Activated B cell treated with CpG ODN at 0.5 μM for 24 hours (primary cell): ENCODE data around the gene APOBEC3C. TPM values are rescaled to one million over a fixed set of nuclear protein-coding genes. Genes with fewer than 3 reads are reported as not detected.
"Not testable (repeated sequence)": the region's sequence is repeated elsewhere in the genome, so short reads cannot be mapped to it uniquely, and the experiment has no call there.

Source experiments
- ATAC-seq: fragments of 200-7000 bp; cut with Tn5 transposase; one replicate; pipeline ENCODE4 v1.10.0; 2021; ENCODE audit warnings: low read depth, mild to moderate bottlenecking, moderate library complexity
- CTCF ChIA-PET: fragments of 350-600 bp; sonication (Branson Sonifier 250); formaldehyde crosslinking; loops from one replicate; lab custom pipeline; 2021; ENCODE audit warnings: antibody characterized with exemption; lab: Charles Lee
- POLR2A ChIA-PET: fragments of 350-600 bp; sonication (Branson Sonifier 250); formaldehyde crosslinking; loops from one replicate; lab custom pipeline; 2021; ENCODE audit warnings: antibody characterized with exemption; lab: Charles Lee
- DNase-seq: peaks from one replicate; pipeline ENCODE4 v3.0.0; 2022
- H3K27ac Mint-ChIP-seq: one replicate; pipeline ENCODE4 v1.8.0; 2020; ENCODE audit warnings: mixed read lengths
- H3K27me3 Mint-ChIP-seq: one replicate; pipeline ENCODE4 v1.8.0; 2021; ENCODE audit warnings: mixed read lengths
- H3K36me3 Mint-ChIP-seq: one replicate; pipeline ENCODE4 v1.8.0; 2021; ENCODE audit warnings: low read depth, mixed read lengths
- H3K4me1 Mint-ChIP-seq: one replicate; pipeline ENCODE4 v1.8.0; 2021; ENCODE audit warnings: mixed read lengths
- H3K4me3 Mint-ChIP-seq: one replicate; pipeline ENCODE4 v1.8.0; 2020; ENCODE audit warnings: mild to moderate bottlenecking, mixed read lengths
- H3K9me3 Mint-ChIP-seq: one replicate; pipeline ENCODE4 v1.8.0; 2020; ENCODE audit warnings: mixed read lengths
- CTCF ChIP-seq: fragments of 200-600 bp; IDR thresholded peaks from one replicate; pipeline ENCODE4 v1.8.0; 2022; ENCODE audit warnings: antibody characterized with exemption, mild to moderate bottlenecking
- intact Hi-C: fragments of 100-400 bp; cut with micrococcal nuclease; formaldehyde crosslinking; loops from one replicate; pipeline ENCODE4 v1.15.1; 2024
- total RNA-seq: library from RNA; stranded (reverse); gene quantifications from 2 replicates; pipeline ENCODE4 v1.2.3, GENCODE V29; 2022

The APOBEC3C gene
- total RNA-seq, 1 donor from 2014 or later, result 179 TPM

DNA sequence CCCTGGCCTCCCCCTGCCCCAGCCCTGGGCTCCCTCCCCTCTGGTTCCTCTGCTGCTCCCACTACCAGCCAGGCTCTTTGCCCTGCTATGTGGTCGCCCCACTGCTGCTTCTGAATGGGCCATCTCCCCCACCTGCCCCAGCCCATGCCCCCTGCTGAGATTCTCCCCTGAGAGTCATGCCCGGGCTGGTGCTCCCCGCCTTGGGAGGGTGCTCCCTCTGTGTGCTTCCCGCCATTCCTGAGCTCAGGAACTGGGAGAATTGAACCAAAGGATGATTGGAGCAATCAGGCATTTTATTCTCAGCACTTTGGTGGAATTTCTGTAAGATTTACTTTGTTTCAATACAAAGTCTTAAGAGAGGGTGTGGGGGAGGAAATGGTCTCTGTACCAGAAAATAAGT, 13.7 kb downstream of the APOBEC3C start:
- no peak overlapping the region for H3K4me3 Mint-ChIP-seq
- CTCF ChIA-PET, result no interaction called here
- no peak for TF ChIP-seq CTCF

DNA sequence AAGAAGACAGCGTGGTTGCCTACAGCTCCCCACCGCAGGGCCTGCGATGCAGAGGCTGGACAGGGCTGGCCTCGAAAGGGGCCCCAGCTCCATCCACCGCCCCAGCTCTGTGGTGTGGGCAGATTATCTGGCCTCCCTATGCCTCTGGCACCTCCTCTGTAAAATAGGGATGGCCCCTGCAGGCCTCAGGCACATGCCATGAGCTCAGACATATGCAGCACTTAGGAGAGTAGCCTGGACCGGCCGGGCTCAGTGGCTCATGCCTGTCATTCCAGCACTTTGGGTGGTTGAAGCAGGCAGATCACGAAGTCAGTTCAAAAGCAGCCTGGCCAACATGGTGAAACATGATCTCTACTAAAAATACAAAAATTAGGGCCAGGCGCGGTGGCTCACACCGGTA, 14.2 kb downstream of the APOBEC3C start:
- H3K9me3 Mint-ChIP-seq, result no peaks in the 10 kb centered on the region
- H3K36me3 Mint-ChIP-seq, result peaks cover 57% of the 10 kb centered on the region
- no peaks in the 10 kb centered on the region for H3K27me3 Mint-ChIP-seq
- TF ChIP-seq CTCF, result no peak
- peaks cover 22% of the 10 kb centered on the region for H3K4me1 Mint-ChIP-seq
- ChIA-PET POLR2A (interaction anchor here (0.5 kb wide), 1 partner anchor 100 kb away, joined by 10 read pairs; no protein-coding TSS in a partner anchor), CTCF (no interaction called here)
- no peak overlapping the region for H3K4me3 Mint-ChIP-seq
- ATAC-seq, result no peak
- H3K27ac Mint-ChIP-seq, result peak overlapping the region; percentile 30
- intact Hi-C loops, result no loop called here
- no peak for DNase-seq

More for the DNA sequence above, 13.7 kb downstream of the APOBEC3C start:
- POLR2A ChIA-PET, result interaction anchor here (0.6 kb wide), 1 partner anchor 14 kb away, joined by 3 read pairs; no protein-coding TSS in a partner anchor
- DNase-seq (no peak), ATAC-seq (no peak)
- Mint-ChIP-seq H3K27ac (no peak overlapping the region), H3K36me3 (peaks cover 55% of the 10 kb centered on the region), H3K9me3 (no peaks in the 10 kb centered on the region), H3K27me3 (no peaks in the 10 kb centered on the region), H3K4me1 (peaks cover 23% of the 10 kb centered on the region)
- intact Hi-C loops, result no loop called here

GRCh38 chr22:39029227-39029626, 15.2 kb downstream of the APOBEC3C start:
- no peaks in the 10 kb centered on the region for H3K9me3 Mint-ChIP-seq
- H3K27me3 Mint-ChIP-seq, result no peaks in the 10 kb centered on the region
- H3K27ac Mint-ChIP-seq, result peak overlapping the region; percentile 56
- ChIA-PET CTCF (no interaction called here), POLR2A (interaction anchor here (0.6 to 0.9 kb wide), 3 partner anchors 10 to 164 kb away, joined by 3 to 8 read pairs (median 5); no protein-coding TSS in a partner anchor)
- H3K36me3 Mint-ChIP-seq, result peaks cover 53% of the 10 kb centered on the region
- no peak overlapping the region for H3K4me3 Mint-ChIP-seq
- H3K4me1 Mint-ChIP-seq, result peaks cover 15% of the 10 kb centered on the region
- TF ChIP-seq CTCF, result no peak
- no peak for DNase-seq
- no peak for ATAC-seq
- intact Hi-C loops, result no loop called here

DNA sequence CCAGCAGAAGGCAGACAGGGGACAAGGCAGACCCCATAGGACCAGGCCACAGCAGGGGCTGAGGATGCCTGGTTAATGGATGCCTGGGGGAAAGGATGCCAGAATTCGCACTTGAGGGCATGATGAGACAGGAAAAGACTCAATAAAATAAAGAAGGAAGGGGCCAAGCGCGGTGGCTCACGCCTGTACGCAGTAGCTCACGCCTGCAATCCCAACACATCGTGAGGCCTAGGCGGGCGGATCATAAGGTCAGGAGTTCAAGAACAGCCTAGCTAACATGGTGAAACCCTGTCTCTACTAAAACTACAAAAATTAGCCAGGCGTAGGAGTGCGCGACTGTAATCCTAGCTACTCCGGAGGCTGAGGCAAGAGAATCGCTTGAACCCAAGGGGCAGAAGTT, 16.6 kb downstream of the APOBEC3C start:
- Mint-ChIP-seq H3K27me3 (no peaks in the 10 kb centered on the region), H3K4me3 (no peak overlapping the region), H3K9me3 (no peaks in the 10 kb centered on the region), H3K27ac (no peak overlapping the region), H3K36me3 (peaks cover 39% of the 10 kb centered on the region), H3K4me1 (peaks cover 2% of the 10 kb centered on the region)
- ChIA-PET POLR2A (no interaction called here), CTCF (no interaction called here)
- TF ChIP-seq CTCF, result no peak
- ATAC-seq, result no peak
- no peak for DNase-seq
- intact Hi-C loops, result no loop called here

DNA sequence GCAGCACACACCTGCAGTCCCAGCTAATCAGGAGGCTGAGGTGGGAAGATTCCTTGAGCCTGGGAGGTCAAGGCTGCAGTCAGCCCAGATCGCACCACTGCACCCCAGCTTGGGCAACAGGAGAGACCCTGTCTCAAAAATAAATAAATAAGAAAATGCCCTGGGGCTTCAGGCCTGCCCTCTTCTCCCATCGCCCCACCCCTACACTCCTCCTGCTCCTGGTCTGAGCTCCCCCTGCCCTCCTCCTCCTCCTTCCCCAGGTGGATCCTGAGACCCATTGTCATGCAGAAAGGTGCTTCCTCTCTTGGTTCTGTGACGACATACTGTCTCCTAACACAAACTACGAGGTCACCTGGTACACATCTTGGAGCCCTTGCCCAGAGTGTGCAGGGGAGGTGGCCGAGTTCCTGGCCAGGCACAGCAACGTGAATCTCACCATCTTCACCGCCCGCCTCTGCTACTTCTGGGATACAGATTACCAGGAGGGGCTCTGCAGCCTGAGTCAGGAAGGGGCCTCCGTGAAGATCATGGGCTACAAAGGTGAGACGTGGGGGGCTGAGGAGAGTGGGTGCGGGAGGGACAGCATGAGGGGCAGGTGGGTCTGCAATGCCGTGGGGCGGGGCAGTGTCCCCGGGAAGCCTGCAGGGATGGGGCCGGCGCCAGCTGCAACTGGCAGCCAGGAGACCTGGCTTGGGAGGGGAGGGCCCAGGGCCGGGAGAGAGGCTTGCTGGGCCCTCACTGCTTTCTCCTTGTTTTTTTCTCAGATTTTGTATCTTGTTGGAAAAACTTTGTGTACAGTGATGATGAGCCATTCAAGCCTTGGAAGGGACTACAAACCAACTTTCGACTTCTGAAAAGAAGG, 17.6 kb downstream of the APOBEC3C start:
- ATAC-seq, DNase-seq, H3K27ac Mint-ChIP-seq, H3K4me3 Mint-ChIP-seq, H3K4me1 Mint-ChIP-seq, H3K27me3 Mint-ChIP-seq, H3K9me3 Mint-ChIP-seq, CTCF ChIA-PET, intact Hi-C loops: not testable (repeated sequence)
- POLR2A ChIA-PET, result interaction anchor here (0.7 kb wide), 1 partner anchor 137 kb away, joined by 3 read pairs; no protein-coding TSS in a partner anchor
- H3K36me3 Mint-ChIP-seq, result peaks cover 29% of the 10 kb centered on the region

- intact Hi-C loops, H3K4me3 Mint-ChIP-seq, ATAC-seq, DNase-seq, CTCF ChIA-PET, H3K27me3 Mint-ChIP-seq, H3K9me3 Mint-ChIP-seq: not testable (repeated sequence)
- POLR2A ChIA-PET, result interaction anchor here (0.6 to 1.2 kb wide), 4 partner anchors 14 to 62 kb away, joined by 3 to 4 read pairs (median 3); no protein-coding TSS in a partner anchor
- peaks cover 28% of the 10 kb centered on the region for H3K4me1 Mint-ChIP-seq
- peak overlapping the region; percentile 75 for H3K27ac Mint-ChIP-seq
- H3K36me3 Mint-ChIP-seq, result peaks cover 18% of the 10 kb centered on the region
Observed at GRCh38 chr22:39037071-39037470, 23.0 kb downstream of the APOBEC3C start.
